HG02970 (cell line): ENCODE data around the gene PIP4K2A.
"Not testable (repeated sequence)": the region's sequence is repeated elsewhere in the genome, so short reads cannot be mapped to it uniquely, and the experiment has no call there.

ENCODE experiments used
- ATAC-seq: cut with Tn5 transposase; IDR thresholded peaks from one replicate; pipeline ENCODE4 v1.9.1; 2021; ENCODE audit warnings: mild to moderate bottlenecking, moderate library complexity, moderate number of reproducible peaks; ENCODE audit not compliant: unreplicated experiment, low FRiP score

The PIP4K2A gene

DNA sequence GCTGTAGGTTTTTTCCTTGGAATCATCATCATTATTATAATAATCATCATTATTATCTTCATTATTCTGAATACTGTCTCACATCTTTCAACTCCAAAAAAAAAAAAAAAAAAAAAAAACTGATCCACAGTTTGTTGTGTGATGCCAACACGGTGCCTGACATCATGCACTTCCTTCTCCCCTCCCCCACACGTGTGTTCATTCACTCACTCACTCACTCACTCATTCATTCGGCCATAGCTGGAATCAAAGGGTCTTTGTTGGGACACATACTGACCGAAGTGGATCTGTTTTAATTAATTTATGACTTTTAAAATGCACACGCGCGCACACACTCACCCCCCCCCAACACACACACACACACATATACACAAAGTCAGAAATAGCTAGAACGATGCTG is 177.8 kb downstream of the PIP4K2A start:
- ATAC-seq = no peak

DNA sequence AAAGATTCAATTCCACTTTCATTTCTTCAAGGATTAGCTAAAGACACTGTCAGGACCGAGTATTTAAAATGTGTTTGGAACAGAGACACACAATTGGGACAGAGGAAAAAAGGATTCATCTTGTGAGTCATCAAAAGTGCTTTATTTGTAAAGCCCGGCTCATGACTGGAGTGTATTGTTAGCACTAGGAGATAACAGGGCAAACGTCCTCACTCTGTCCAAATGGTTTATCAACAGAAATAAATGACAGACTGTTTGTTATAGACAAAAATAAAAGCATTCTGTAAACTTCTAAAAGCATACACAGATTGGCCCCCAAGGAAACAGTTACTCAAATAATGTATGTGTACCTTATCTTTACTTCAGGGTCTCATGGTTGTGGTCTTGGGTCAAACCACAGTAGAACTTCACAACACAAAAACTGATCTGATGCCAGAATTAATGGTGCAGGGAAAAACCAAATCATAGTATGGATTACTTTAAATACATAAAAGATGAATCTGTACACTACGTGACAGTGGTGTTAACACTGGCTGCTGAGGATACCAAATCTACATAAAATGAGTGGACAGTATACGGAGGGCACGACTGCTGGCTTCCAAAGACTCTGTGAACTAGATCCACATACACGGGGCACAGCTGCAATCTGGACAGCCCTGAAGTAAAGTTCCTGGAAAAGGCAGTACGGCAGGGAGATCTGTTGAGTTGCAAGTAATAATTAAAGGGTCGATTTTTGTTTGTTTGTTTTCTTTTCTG is 179.4 kb downstream of the PIP4K2A start:
- ATAC-seq = no peak

DNA sequence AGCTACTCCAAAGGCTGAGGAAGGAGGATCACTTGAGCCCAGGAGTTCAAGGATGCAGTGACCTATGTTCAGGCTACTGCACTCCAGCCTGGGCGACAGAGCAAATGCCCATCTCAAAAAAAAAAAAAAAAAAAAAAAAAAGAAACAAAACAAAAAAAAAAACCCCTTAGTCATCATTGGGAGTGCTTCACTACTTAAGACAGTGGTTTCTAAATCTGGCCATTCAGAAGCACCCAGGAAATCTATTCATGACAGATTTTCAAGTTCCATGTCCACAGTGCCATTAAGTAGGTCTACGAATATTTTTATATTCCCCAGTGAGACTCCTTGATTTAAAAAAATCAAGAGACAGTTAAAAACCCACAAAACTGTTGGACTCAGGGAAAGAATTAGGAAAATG is 182.9 kb downstream of the PIP4K2A start:
- ATAC-seq = no peak

DNA sequence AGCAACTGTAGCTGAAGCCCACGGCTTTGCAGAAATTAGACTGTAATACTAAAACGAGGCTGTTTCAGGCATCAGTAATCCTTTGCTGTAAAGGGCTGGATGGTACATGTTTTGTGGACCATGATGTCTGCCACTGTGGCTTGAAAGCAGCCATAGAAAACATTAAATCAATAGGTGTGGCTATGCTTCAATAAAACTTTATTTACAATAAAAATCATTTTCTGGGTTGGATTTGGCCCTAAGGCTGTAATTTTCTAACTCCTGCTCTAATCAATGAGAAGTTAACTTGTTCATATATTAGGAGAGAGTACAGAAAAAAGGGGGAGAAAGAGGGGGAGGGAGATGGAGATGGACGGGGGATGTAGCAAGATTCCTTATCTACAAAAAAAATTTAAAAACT is 183.4 kb downstream of the PIP4K2A start:
- no peak for ATAC-seq

DNA sequence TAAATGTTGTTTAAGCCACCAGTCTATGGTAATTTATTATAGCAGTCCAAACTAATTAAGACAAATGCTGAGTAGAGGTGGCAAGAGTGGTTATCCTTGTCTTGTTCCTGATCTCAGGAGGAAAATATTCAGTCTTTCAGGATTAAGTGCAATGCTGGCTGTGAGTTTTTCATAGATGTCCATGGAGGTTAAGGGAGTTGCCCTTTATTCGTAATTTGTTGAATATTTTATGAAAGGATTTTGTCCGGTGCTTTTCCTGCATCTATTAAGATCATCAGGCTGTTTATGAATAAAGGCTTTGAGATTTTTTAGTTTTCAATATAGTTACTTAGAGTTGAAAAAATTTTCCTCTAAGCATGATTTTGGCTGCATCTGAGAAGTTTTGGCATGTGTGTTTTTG is 186.9 kb downstream of the PIP4K2A start:
- no peak for ATAC-seq

DNA sequence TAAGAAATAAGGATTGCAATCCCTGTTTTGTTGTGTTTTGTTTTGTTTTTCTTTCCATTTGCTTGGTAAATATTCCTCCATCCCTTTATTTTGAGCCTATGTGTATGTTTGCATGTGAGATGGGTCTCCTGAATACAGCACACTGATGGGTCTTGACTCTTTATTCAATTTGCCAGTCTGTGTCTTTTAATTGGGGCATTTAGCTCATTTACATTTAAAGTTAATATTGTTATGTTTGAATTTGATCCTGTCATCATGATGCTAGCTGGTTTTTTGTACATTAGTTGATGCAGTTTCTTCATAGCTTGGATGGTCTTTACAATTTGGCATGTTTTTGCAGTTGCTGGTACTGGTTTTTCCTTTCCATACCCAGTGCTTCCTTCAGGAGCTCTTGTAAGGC is 190.0 kb downstream of the PIP4K2A start:
- not testable (repeated sequence) for ATAC-seq

DNA sequence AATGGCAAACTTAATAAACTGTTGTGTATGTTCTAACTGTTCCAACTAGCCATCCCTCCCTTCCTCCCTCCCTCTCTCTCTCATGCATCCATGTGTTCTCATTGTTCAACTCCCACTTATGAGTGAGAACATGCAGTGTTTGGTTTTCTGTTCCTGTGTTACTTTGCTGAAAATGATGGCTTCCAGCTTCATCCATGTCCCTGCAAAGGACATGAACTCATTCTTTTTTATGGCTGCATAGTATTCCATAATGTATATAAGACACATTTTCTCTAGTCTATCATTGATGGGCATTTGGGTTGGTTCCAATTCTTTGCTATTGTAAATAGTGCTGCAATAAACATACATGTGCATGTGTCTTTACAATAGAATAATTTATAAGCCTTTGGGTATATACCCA is 193.7 kb downstream of the PIP4K2A start:
- not testable (repeated sequence) for ATAC-seq

DNA sequence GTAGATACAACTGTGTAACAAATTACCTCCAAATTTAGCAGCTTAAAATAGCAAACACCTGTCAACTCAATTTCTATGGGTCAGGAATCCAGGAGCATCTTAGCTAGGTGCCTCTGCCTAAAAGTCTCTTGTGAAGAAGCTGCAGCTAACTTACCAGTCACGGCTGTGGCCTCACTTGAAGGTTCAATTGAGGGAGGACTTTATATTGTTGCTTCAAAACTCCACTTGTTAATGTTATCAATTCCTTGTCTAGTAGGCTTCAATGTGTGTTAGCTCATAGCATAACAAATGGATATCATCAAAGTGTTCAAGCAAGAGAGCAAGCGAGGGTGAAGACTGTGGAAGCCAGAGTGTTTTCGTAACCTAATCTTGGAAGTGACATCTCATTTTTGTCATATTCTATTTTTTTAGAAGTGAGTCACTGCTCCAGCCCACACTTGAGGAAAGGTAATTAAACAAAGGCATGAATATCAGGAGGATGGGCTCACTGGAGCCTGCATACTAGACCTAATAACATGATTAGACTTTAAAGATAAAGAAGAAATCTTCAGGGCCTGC is 196.1 kb downstream of the PIP4K2A start:
- ATAC-seq = no peak

DNA sequence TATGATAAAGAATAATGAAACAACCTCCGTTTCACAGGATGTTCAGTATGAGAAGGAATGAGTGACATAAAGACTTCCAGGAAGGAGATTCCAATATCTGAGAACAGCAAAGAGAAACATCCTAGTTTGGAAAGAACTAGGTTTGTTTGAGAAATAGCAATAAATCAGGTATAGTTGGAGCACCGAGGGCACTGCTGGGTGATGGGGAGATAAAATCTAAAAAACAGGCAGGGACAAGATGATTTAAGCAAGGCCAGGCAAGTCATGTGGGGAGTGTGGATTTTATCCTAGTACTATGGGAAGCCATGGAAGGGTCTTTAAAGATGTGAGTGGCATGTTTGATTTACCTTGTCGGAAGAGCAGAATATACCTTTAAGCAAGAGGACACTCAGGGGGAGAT is 199.4 kb downstream of the PIP4K2A start:
- no peak for ATAC-seq

DNA sequence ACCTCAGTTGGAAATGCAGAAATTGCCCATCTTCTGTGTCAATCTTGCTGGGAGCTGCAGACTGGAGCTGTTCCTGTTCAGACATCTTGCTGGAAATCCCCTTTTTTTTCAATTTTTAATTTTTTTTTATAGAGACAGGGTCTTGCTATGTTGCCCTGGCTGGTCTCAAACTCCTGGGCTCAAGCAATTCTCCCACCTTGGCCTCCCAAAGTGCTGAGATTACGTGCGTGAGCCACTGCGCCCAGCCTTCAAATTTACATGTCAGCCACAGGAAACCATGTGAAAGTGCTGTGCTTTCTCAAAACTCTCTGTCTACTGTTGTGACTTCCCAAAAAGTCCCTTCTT is 200.0 kb downstream of the PIP4K2A start:
- not testable (repeated sequence) for ATAC-seq

DNA sequence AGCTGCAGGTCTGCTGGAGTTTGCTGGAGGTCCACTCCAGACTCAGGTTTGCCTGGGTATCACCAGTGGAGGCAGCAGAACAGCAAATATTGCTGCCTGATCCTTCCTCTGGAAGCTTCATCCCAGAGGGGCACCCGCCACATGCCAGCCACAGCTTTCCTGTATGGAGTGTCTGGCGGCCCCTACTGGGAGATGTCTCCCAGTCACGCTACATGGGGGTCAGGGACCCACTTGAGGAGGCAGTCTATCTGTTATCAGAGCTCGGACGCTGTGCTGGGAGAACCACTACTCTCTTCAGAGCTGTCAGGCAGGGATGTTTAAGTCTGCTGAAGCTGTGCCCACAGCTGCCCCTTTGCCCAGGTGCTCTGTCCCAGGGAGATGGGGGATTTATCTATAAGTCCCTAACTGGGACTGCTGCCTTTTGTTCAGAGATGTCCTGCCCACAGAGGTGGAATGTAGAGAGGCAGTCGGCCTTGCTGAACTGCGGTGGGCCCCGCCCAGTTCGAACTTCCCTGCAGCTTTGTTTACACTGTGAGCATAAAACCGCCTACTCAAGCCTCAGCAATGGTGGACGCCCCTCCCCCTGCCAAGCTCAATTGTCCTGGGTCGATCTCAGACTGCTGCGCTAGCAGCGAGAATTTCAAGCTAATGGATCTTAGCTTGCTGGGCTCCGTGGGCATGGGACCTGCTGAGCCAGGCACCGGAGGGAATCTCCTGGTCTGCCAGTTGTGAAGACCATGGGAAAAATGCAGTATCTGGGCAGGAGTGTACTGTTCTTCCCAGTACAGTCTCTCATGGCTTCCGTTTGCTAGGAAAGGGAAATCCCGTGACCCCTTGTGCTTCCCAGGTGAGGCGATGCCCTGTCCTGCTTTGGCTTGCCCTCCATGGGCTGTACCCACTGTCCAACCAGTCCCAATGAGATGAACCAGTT is 200.6 kb downstream of the PIP4K2A start:
- not testable (repeated sequence) for ATAC-seq

DNA sequence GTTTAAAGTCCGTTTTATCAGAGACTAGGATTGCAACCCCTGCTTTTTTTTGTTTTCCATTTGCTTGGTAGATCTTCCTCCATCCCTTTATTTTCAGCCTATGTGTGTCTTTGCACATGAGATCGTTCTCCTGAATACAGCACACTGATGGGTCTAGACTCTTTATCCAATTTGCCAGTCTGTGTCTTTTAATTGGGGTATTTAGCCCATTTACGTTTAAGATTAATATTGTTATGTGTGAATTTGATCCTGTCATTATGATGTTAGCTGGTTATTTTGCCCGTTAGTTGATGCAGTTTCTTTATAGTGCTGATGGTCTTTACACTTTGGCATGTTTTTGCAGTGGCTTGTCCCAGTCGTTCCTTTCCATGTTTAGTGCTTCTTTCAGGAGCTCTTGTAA is 202.4 kb downstream of the PIP4K2A start:
- ATAC-seq = not testable (repeated sequence)

DNA sequence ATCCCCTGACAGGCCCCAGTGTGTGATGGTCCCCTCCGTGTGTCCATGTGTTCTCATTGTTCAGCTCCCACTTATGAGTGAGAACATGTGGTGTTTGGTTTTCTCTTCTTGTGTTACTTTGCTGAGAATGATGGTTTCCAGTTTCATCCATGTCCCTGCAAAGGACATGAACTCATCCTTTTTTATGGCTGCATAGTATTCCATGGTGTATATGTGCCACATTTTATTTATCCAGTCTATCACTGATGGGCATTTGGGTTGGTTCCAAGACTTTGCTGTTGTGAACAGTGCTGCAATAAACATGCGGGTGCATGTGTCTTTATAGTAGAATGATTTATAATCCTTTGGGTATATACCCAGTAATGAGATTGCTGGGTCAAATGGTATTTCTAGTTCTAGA is 206.2 kb downstream of the PIP4K2A start:
- ATAC-seq = not testable (repeated sequence)

DNA sequence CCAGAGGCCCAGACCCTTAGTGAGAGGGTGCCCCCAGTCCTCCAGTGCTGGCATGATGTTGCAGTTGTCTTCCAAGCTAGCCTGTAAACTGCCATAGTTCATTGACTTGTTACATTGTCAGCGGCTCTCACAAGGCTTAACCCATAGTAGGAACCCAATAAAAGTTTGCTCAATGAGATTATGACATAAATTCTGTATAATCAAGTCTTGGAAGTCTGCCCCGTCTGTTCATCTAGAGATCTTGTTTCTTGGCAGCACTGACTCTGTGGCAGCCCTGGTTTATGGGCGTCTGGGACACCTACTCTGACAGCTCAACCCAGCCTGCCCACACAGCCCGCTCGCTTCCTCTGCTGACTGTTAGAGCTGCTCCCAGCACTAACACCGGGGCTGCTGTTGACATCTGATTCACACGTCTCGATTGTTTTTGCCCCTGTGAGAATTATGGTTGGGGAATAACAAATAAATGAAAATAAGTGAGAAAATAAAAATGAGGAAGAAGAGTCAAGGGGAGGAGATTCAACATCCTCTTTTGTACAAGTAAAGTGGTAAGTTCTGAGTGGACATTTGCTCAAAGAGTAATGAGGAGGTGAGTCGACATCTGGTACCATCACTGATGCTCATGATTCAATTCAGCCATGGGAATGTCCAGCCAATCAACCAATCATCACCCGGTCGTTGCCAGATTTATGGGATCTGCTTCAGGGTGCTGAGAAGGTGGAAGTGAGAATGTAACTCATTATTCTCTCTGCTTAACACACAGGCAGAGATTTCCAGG is 208.3 kb downstream of the PIP4K2A start:
- ATAC-seq = no peak

DNA sequence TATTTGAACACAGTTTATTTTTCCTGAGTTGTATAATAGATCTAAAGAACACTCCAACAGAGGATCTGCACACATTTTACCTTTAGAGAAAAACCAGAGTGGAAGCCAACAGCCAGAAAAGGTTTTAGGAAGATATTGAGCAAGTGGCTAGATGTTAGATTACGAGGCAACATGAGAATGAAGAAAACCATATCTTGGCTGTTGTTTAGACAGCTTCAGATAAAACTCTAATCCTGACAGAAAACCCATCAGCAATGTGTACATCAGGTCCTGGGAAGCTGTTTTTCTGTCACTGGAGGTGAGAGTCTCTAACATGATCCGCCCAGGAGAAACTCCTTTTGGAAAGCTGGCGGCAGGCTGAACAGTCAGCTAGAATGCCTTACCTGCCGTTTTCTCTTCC is 209.6 kb downstream of the PIP4K2A start:
- ATAC-seq = no peak

DNA sequence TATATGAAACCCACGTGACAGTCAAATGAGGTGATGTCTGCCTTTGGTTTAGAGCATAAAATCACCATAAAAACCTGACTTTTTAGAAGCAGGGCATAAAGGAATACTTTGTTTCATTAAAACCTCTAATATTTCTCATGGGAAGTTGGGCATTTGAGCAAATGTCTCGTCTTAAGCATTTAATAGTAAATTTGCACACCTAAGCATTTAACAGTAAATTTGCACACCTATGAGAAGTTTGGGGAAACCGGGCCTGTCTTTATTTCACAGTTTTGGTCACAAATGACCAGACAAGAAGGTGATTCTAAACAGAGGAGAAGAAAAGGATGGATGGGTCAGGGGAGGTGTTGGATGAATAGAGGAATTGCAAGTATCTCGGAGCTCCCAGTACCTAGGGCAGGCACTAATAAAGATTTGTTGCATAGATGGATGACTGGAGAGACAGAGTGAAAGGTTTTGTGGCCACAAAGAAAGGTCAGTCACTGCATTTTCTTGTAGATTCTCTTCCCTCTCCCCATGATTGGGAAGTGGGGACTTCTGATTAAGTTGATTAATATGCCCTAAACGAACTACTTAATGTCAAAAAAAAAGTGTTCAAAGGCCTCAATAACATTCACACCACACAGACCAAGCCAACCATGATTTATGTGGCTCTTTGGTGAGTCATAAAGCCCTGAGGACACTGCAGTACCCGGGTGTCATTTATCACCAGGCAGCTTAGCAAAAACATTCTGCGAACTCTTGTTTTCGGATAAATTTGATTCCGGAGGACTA is 210.9 kb downstream of the PIP4K2A start:
- ATAC-seq = no peak

DNA sequence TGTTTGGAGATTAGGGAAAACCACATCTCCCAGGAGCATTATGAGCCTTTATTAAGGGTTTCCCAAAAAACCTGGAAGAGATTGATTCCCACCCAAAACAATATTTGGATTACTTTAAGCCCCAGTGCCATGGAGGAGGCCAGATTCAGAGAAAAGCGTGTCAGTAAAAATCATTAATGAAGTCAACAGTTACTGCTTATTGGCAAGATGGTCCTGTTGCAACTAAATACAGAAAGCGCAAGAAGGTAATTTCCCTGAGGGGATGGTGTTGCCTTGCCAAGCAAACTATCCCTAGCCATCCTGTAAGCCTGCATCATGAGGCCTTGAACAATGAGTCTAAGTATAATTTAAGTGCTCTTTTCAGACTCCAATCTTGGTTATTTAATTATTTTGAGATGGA is 212.5 kb downstream of the PIP4K2A start:
- no peak for ATAC-seq

DNA sequence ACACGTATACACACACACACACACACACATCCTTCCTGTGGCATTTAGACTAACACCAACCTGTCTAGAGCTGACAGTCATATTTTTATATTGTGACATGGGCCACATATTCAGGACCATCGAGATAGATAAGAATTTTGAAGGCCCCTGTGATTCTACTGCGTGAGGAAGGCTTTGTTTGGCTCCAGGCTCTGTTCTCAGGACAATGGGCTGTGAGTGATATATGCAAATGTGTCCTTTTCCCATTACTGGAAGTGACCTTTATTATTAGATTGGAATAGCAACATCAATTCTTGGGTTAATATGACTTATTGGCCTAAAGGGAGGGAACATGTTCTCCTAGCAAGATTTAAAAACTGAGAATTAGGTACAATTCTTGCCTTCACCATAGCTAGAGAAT is 213.0 kb downstream of the PIP4K2A start:
- ATAC-seq = no peak

DNA sequence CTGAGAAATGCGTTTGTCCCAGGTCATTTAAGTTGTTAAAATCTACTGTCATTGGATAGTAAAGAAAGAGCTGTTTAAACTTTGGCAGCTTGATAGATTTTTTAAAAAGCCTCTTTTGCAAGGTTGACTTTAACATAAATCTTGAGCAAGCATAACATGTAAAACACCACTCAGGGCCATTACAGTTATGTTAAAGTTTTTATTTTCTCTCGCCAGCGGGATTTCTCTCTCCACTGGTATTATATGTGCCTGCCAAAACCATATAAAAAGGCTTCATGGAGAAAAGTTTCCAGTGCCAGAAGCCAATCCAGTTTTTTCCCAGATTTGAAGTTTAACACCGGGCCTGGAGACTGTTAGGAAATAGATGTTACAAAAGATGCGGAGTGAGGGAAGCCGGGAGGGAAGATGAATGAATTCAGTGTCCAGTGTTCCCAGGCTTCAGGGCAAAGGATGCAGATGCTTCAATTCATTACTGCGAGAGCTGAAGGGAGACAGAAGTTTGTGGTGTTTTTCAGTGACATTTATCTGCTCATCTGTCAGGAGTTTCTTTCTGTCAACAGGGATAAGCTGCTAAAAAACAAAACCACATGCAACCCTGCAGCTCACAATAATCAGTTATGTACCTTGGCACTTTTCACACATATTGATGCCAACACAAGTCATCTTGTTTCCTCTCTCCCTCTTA is 213.6 kb downstream of the PIP4K2A start:
- ATAC-seq = no peak
